ENCODE results near the gene GPC5.

Gene GPC5

GRCh38 chr13:92429231-92429630 is 1030.8 kb downstream of the GPC5 start:
- no peaks in the 10 kb centered on the region for H3K27me3 ChIP-seq (ENCODE audit: control insufficient read depth in 1 of 2, insufficient read depth in 1 of 2, low read length in 2 of 2)
- no peak overlapping the region for H2BK5ac ChIP-seq (ENCODE audit: low read depth, low read length, poor library complexity, severe bottlenecking)
- no peak overlapping the region for H2BK120ac ChIP-seq (ENCODE audit: low read depth, low read length)
- H2AFZ ChIP-seq (ENCODE audit: low read depth, low read length) = no peak overlapping the region
- no peak overlapping the region for H2BK15ac ChIP-seq (ENCODE audit: low read depth, poor library complexity, severe bottlenecking)
- H3K4ac ChIP-seq (ENCODE audit: low read depth in 1 of 2, low read length in 2 of 2) = no peak overlapping the region
- H3K14ac ChIP-seq (ENCODE audit: low read length in 2 of 2) = no peak overlapping the region
- H3K4me3 ChIP-seq (ENCODE audit: insufficient read depth in 1 of 2, low read depth in 1 of 2, low read length in 2 of 2) = no peak overlapping the region
- no peak overlapping the region for H3K27ac ChIP-seq (ENCODE audit: low read length, poor library complexity, severe bottlenecking)
- no peaks in the 10 kb centered on the region for H3K36me3 ChIP-seq (ENCODE audit: control insufficient read depth in 1 of 2, insufficient read depth in 2 of 2, low read depth in 1 of 2, low read length in 2 of 2)
- no CpG with 5 or more reads among the region's 2 CpGs for WGBS
- no peak overlapping the region for H4K8ac ChIP-seq (ENCODE audit: low read length)
- no peak overlapping the region for H2BK12ac ChIP-seq (ENCODE audit: low read length in 2 of 2)
- H3K23ac ChIP-seq (ENCODE audit: low read length in 2 of 2) = no peak overlapping the region
- DNase-seq = no peak
- no peak overlapping the region for H3K4me2 ChIP-seq (ENCODE audit: low read length, poor library complexity, severe bottlenecking)
- H3K9ac ChIP-seq (ENCODE audit: low read length) = no peak overlapping the region
- no peaks in the 10 kb centered on the region for H3K79me1 ChIP-seq (replicated peaks; ENCODE audit: low read length, poor library complexity, severe bottlenecking)
- no peak overlapping the region for H4K91ac ChIP-seq (ENCODE audit: low read length)
- H2AK5ac ChIP-seq (ENCODE audit: low read length, severe bottlenecking) = no peak overlapping the region
- no peaks in the 10 kb centered on the region for H3K9me3 ChIP-seq (ENCODE audit: control insufficient read depth, low read length)
- H3K18ac ChIP-seq (ENCODE audit: low read depth in 1 of 2, low read length in 2 of 2) = no peak overlapping the region
- no peaks in the 10 kb centered on the region for H3K4me1 ChIP-seq (ENCODE audit: control insufficient read depth, insufficient read depth, low read depth, low read length)

GRCh38 chr13:92433386-92433785 is 1035.0 kb downstream of the GPC5 start:
- Histone ChIP-seq H3K4me1 (ENCODE audit: control insufficient read depth, insufficient read depth, low read depth, low read length) (no peaks in the 10 kb centered on the region), H2AK5ac (ENCODE audit: low read length, severe bottlenecking) (no peak overlapping the region), H2BK120ac (ENCODE audit: low read depth, low read length) (no peak overlapping the region), H3K79me1 (replicated peaks; ENCODE audit: low read length, poor library complexity, severe bottlenecking) (no peaks in the 10 kb centered on the region), H3K9ac (ENCODE audit: low read length) (no peak overlapping the region), H3K4me3 (ENCODE audit: insufficient read depth in 1 of 2, low read depth in 1 of 2, low read length in 2 of 2) (no peak overlapping the region), H2BK5ac (ENCODE audit: low read depth, low read length, poor library complexity, severe bottlenecking) (no peak overlapping the region), H3K27ac (ENCODE audit: low read length, poor library complexity, severe bottlenecking) (no peak overlapping the region), H3K23ac (ENCODE audit: low read length in 2 of 2) (no peak overlapping the region), H2AFZ (ENCODE audit: low read depth, low read length) (no peak overlapping the region), H2BK12ac (ENCODE audit: low read length in 2 of 2) (no peak overlapping the region), H3K27me3 (ENCODE audit: control insufficient read depth in 1 of 2, insufficient read depth in 1 of 2, low read length in 2 of 2) (no peaks in the 10 kb centered on the region), H3K9me3 (ENCODE audit: control insufficient read depth, low read length) (no peaks in the 10 kb centered on the region), H2BK15ac (ENCODE audit: low read depth, poor library complexity, severe bottlenecking) (no peak overlapping the region), H3K14ac (ENCODE audit: low read length in 2 of 2) (no peak overlapping the region), H3K18ac (ENCODE audit: low read depth in 1 of 2, low read length in 2 of 2) (no peak overlapping the region), H3K4ac (ENCODE audit: low read depth in 1 of 2, low read length in 2 of 2) (no peak overlapping the region), H4K91ac (ENCODE audit: low read length) (no peak overlapping the region), H4K8ac (ENCODE audit: low read length) (no peak overlapping the region), H3K4me2 (ENCODE audit: low read length, poor library complexity, severe bottlenecking) (no peak overlapping the region), H3K36me3 (ENCODE audit: control insufficient read depth in 1 of 2, insufficient read depth in 2 of 2, low read depth in 1 of 2, low read length in 2 of 2) (no peaks in the 10 kb centered on the region)
- 85% methylated on average over 2 of the region's 3 CpGs for whole genome bisulfite sequencing
- no peak for DNase-seq

- H3K18ac ChIP-seq (ENCODE audit: low read depth in 1 of 2, low read length in 2 of 2) = no peak overlapping the region
- no peak overlapping the region for H2BK120ac ChIP-seq (ENCODE audit: low read depth, low read length)
- WGBS = 81% methylated on average over 1 of the region's 1 CpG
- no peak overlapping the region for H4K8ac ChIP-seq (ENCODE audit: low read length)
- no peak overlapping the region for H3K4me2 ChIP-seq (ENCODE audit: low read length, poor library complexity, severe bottlenecking)
- DNase-seq = no peak
- H2BK12ac ChIP-seq (ENCODE audit: low read length in 2 of 2) = no peak overlapping the region
- H3K14ac ChIP-seq (ENCODE audit: low read length in 2 of 2) = no peak overlapping the region
- no peaks in the 10 kb centered on the region for H3K9me3 ChIP-seq (ENCODE audit: control insufficient read depth, low read length)
- H2AFZ ChIP-seq (ENCODE audit: low read depth, low read length) = no peak overlapping the region
- no peak overlapping the region for H3K23ac ChIP-seq (ENCODE audit: low read length in 2 of 2)
- H3K27me3 ChIP-seq (ENCODE audit: control insufficient read depth in 1 of 2, insufficient read depth in 1 of 2, low read length in 2 of 2) = no peaks in the 10 kb centered on the region
- no peaks in the 10 kb centered on the region for H3K79me1 ChIP-seq (replicated peaks; ENCODE audit: low read length, poor library complexity, severe bottlenecking)
- H3K9ac ChIP-seq (ENCODE audit: low read length) = no peak overlapping the region
- no peak overlapping the region for H3K27ac ChIP-seq (ENCODE audit: low read length, poor library complexity, severe bottlenecking)
- H2BK5ac ChIP-seq (ENCODE audit: low read depth, low read length, poor library complexity, severe bottlenecking) = no peak overlapping the region
- no peak overlapping the region for H3K4ac ChIP-seq (ENCODE audit: low read depth in 1 of 2, low read length in 2 of 2)
- no peak overlapping the region for H2BK15ac ChIP-seq (ENCODE audit: low read depth, poor library complexity, severe bottlenecking)
- no peak overlapping the region for H4K91ac ChIP-seq (ENCODE audit: low read length)
- H3K4me1 ChIP-seq (ENCODE audit: control insufficient read depth, insufficient read depth, low read depth, low read length) = no peaks in the 10 kb centered on the region
- no peaks in the 10 kb centered on the region for H3K36me3 ChIP-seq (ENCODE audit: control insufficient read depth in 1 of 2, insufficient read depth in 2 of 2, low read depth in 1 of 2, low read length in 2 of 2)
- H2AK5ac ChIP-seq (ENCODE audit: low read length, severe bottlenecking) = no peak overlapping the region
- no peak overlapping the region for H3K4me3 ChIP-seq (ENCODE audit: insufficient read depth in 1 of 2, low read depth in 1 of 2, low read length in 2 of 2)
Measured at GRCh38 chr13:92433963-92434362, 1035.5 kb downstream of the GPC5 start.

- Histone ChIP-seq H2AK5ac (ENCODE audit: low read length, severe bottlenecking) (no peak overlapping the region), H3K23ac (ENCODE audit: low read length in 2 of 2) (no peak overlapping the region), H2BK5ac (ENCODE audit: low read depth, low read length, poor library complexity, severe bottlenecking) (no peak overlapping the region), H2BK120ac (ENCODE audit: low read depth, low read length) (no peak overlapping the region), H3K4me2 (ENCODE audit: low read length, poor library complexity, severe bottlenecking) (no peak overlapping the region), H3K27me3 (ENCODE audit: control insufficient read depth in 1 of 2, insufficient read depth in 1 of 2, low read length in 2 of 2) (no peaks in the 10 kb centered on the region), H2AFZ (ENCODE audit: low read depth, low read length) (no peak overlapping the region), H3K9ac (ENCODE audit: low read length) (no peak overlapping the region), H3K18ac (ENCODE audit: low read depth in 1 of 2, low read length in 2 of 2) (no peak overlapping the region), H3K14ac (ENCODE audit: low read length in 2 of 2) (no peak overlapping the region), H3K4me1 (ENCODE audit: control insufficient read depth, insufficient read depth, low read depth, low read length) (no peaks in the 10 kb centered on the region), H3K9me3 (ENCODE audit: control insufficient read depth, low read length) (no peaks in the 10 kb centered on the region), H4K8ac (ENCODE audit: low read length) (no peak overlapping the region), H3K79me1 (replicated peaks; ENCODE audit: low read length, poor library complexity, severe bottlenecking) (no peaks in the 10 kb centered on the region), H3K4me3 (ENCODE audit: insufficient read depth in 1 of 2, low read depth in 1 of 2, low read length in 2 of 2) (no peak overlapping the region), H2BK12ac (ENCODE audit: low read length in 2 of 2) (no peak overlapping the region), H2BK15ac (ENCODE audit: low read depth, poor library complexity, severe bottlenecking) (no peak overlapping the region), H4K91ac (ENCODE audit: low read length) (no peak overlapping the region), H3K4ac (ENCODE audit: low read depth in 1 of 2, low read length in 2 of 2) (no peak overlapping the region), H3K27ac (ENCODE audit: low read length, poor library complexity, severe bottlenecking) (no peak overlapping the region), H3K36me3 (ENCODE audit: control insufficient read depth in 1 of 2, insufficient read depth in 2 of 2, low read depth in 1 of 2, low read length in 2 of 2) (no peaks in the 10 kb centered on the region)
- no peak for DNase-seq
- WGBS = no CpG with 5 or more reads among the region's 2 CpGs
Measured at GRCh38 chr13:92436924-92437323, 1038.5 kb downstream of the GPC5 start.
